Activated CD4-positive, alpha-beta T cell treated with anti-CD3 and anti-CD28 coated beads, Interleukin-2, amount 10 ng/mL, durations not matched to agents 24 days and 14 days (primary cell): ENCODE measurements around the gene STARD3. TPM values are rescaled to one million over a fixed set of nuclear protein-coding genes. Genes with fewer than 3 reads are reported as not detected.
A peak's percentile ranks its signal among the peaks of the same experiment; 100 is the strongest.

Experiments
- DNase-seq: peaks from one replicate; pipeline ENCODE4 v3.0.0; 2022
- H3K27ac Mint-ChIP-seq: one replicate; pipeline ENCODE4 v1.8.0; 2022; ENCODE audit warnings: mild to moderate bottlenecking, mixed read lengths
- H3K27me3 Mint-ChIP-seq: one replicate; pipeline ENCODE4 v1.8.0; 2022; ENCODE audit warnings: mixed read lengths
- H3K36me3 Mint-ChIP-seq: one replicate; pipeline ENCODE4 v1.8.0; 2022; ENCODE audit warnings: low read depth, mild to moderate bottlenecking, mixed read lengths
- H3K4me1 Mint-ChIP-seq: one replicate; pipeline ENCODE4 v1.8.0; 2021; ENCODE audit warnings: mixed read lengths
- H3K4me3 Mint-ChIP-seq: one replicate; pipeline ENCODE4 v1.8.0; 2022; ENCODE audit warnings: mild to moderate bottlenecking, moderate library complexity, mixed read lengths
- H3K9me3 Mint-ChIP-seq: one replicate; pipeline ENCODE4 v1.8.0; 2021; ENCODE audit warnings: mixed read lengths
- intact Hi-C: fragments of 100-400 bp; cut with micrococcal nuclease; formaldehyde crosslinking; loops from one replicate; pipeline ENCODE4 v1.15.1; 2023
- total RNA-seq: library from RNA; stranded (reverse); gene quantifications from 2 replicates; pipeline ENCODE4 v1.2.3, GENCODE V29; 2022

The STARD3 gene
- total RNA-seq, 1 donor from 2014 or later: 53.6 TPM

- peaks cover 31% of the 10 kb centered on the region for H3K27me3 Mint-ChIP-seq
- no peak for DNase-seq
- intact Hi-C loops: no loop called here
- no peak overlapping the region for H3K4me3 Mint-ChIP-seq
- H3K4me1 Mint-ChIP-seq: peaks cover 15% of the 10 kb centered on the region
- no peak overlapping the region for H3K27ac Mint-ChIP-seq
- H3K36me3 Mint-ChIP-seq: no peaks in the 10 kb centered on the region
- no peaks in the 10 kb centered on the region for H3K9me3 Mint-ChIP-seq
These were observed 5.5 kb upstream of the STARD3 start for GRCh38 chr17:39631403-39631802.

GRCh38 chr17:39632153-39632941 lies 4.6 kb upstream of the STARD3 start:
- no peak overlapping the region for H3K4me3 Mint-ChIP-seq
- intact Hi-C loops: no loop called here
- H3K36me3 Mint-ChIP-seq: no peaks in the 10 kb centered on the region
- H3K27me3 Mint-ChIP-seq: peaks cover 25% of the 10 kb centered on the region
- no peaks in the 10 kb centered on the region for H3K9me3 Mint-ChIP-seq
- peaks cover 15% of the 10 kb centered on the region for H3K4me1 Mint-ChIP-seq
- no peak overlapping the region for H3K27ac Mint-ChIP-seq
- no peak for DNase-seq

GRCh38 chr17:39633570-39634183 lies 3.3 kb upstream of the STARD3 start:
- no peaks in the 10 kb centered on the region for H3K9me3 Mint-ChIP-seq

GRCh38 chr17:39634384-39634871 lies 2.5 kb upstream of the STARD3 start:
- H3K27ac Mint-ChIP-seq: no peak overlapping the region
- H3K4me1 Mint-ChIP-seq: peaks cover 33% of the 10 kb centered on the region
- DNase-seq: peak; percentile 79
- H3K4me3 Mint-ChIP-seq: no peak overlapping the region
- peaks cover 1% of the 10 kb centered on the region for H3K36me3 Mint-ChIP-seq
- intact Hi-C loops: loop anchor here (1.0 kb wide), 1 partner anchor 12 kb away; no protein-coding TSS in a partner anchor
- H3K27me3 Mint-ChIP-seq: peaks cover 15% of the 10 kb centered on the region
- H3K9me3 Mint-ChIP-seq: no peaks in the 10 kb centered on the region

More at GRCh38 chr17:39633570-39634183, 3.3 kb upstream of the STARD3 start:
- Mint-ChIP-seq H3K27ac (no peak overlapping the region), H3K36me3 (no peaks in the 10 kb centered on the region), H3K4me3 (no peak overlapping the region), H3K4me1 (peaks cover 26% of the 10 kb centered on the region), H3K27me3 (peaks cover 16% of the 10 kb centered on the region)
- intact Hi-C loops: loop anchor here (1.0 kb wide), 1 partner anchor 11 kb away; no protein-coding TSS in a partner anchor
- no peak for DNase-seq

GRCh38 chr17:39635614-39636176 lies 1.2 kb upstream of the STARD3 start:
- Mint-ChIP-seq H3K4me1 (peaks cover 40% of the 10 kb centered on the region), H3K4me3 (peak overlapping the region; percentile 90)

GRCh38 chr17:39636587-39636926 lies 387 bp upstream of the STARD3 start:
- peaks cover 3% of the 10 kb centered on the region for H3K36me3 Mint-ChIP-seq
- H3K27me3 Mint-ChIP-seq: peaks cover 5% of the 10 kb centered on the region
- peak overlapping the region; percentile 79 for H3K27ac Mint-ChIP-seq
- H3K4me3 Mint-ChIP-seq: peak overlapping the region; percentile 90
- H3K9me3 Mint-ChIP-seq: no peaks in the 10 kb centered on the region
- DNase-seq: no peak
- intact Hi-C loops: loop anchor here (2.0 to 5.0 kb wide), 2 partner anchors 50 to 291 kb away; partner anchors contain the start of genes LRRC3C and ORMDL3
- H3K4me1 Mint-ChIP-seq: peaks cover 37% of the 10 kb centered on the region

More at GRCh38 chr17:39635614-39636176, 1.2 kb upstream of the STARD3 start:
- no peak for DNase-seq
- Mint-ChIP-seq H3K36me3 (peaks cover 3% of the 10 kb centered on the region), H3K9me3 (no peaks in the 10 kb centered on the region), H3K27ac (peak overlapping the region; percentile 39), H3K27me3 (peaks cover 12% of the 10 kb centered on the region)
- intact Hi-C loops: loop anchor here (2.0 to 5.0 kb wide), 2 partner anchors 51 to 292 kb away; partner anchors contain the start of genes LRRC3C and ORMDL3

GRCh38 chr17:39638317-39638716 lies 1.4 kb downstream of the STARD3 start:
- intact Hi-C loops: loop anchor here (5.0 kb wide), 1 partner anchor 289 kb away; the partner anchor contains the start of genes LRRC3C and ORMDL3
- DNase-seq: no peak
- Mint-ChIP-seq H3K4me1 (peaks cover 45% of the 10 kb centered on the region), H3K27ac (no peak overlapping the region), H3K36me3 (peaks cover 3% of the 10 kb centered on the region), H3K4me3 (peak overlapping the region; percentile 90), H3K9me3 (no peaks in the 10 kb centered on the region), H3K27me3 (no peaks in the 10 kb centered on the region)

- Mint-ChIP-seq H3K27ac (no peak overlapping the region), H3K27me3 (no peaks in the 10 kb centered on the region), H3K36me3 (peaks cover 3% of the 10 kb centered on the region), H3K4me3 (peak overlapping the region; percentile 39), H3K4me1 (peaks cover 50% of the 10 kb centered on the region), H3K9me3 (no peaks in the 10 kb centered on the region)
- intact Hi-C loops: loop anchor here (5.0 kb wide), 1 partner anchor 288 kb away; the partner anchor contains the start of genes LRRC3C and ORMDL3
- no peak for DNase-seq
These were observed 2.1 kb downstream of the STARD3 start for GRCh38 chr17:39639043-39639442.

- no peak overlapping the region for H3K27ac Mint-ChIP-seq
- no peak for DNase-seq
- intact Hi-C loops: loop anchor here (5.0 kb wide), 1 partner anchor 287 kb away; the partner anchor contains the start of genes LRRC3C and ORMDL3
- H3K27me3 Mint-ChIP-seq: no peaks in the 10 kb centered on the region
- H3K36me3 Mint-ChIP-seq: peaks cover 3% of the 10 kb centered on the region
- peaks cover 50% of the 10 kb centered on the region for H3K4me1 Mint-ChIP-seq
- H3K9me3 Mint-ChIP-seq: no peaks in the 10 kb centered on the region
- H3K4me3 Mint-ChIP-seq: peak overlapping the region; percentile 39
These were observed 2.9 kb downstream of the STARD3 start for GRCh38 chr17:39639566-39640458.

- Mint-ChIP-seq H3K4me3 (no peak overlapping the region), H3K9me3 (no peaks in the 10 kb centered on the region), H3K27ac (no peak overlapping the region), H3K36me3 (peaks cover 3% of the 10 kb centered on the region), H3K4me1 (peaks cover 53% of the 10 kb centered on the region), H3K27me3 (no peaks in the 10 kb centered on the region)
- no peak for DNase-seq
- intact Hi-C loops: no loop called here
These were observed 3.7 kb downstream of the STARD3 start for GRCh38 chr17:39640591-39641031.

- Mint-ChIP-seq H3K9me3 (no peaks in the 10 kb centered on the region), H3K27me3 (no peaks in the 10 kb centered on the region), H3K4me3 (no peak overlapping the region), H3K4me1 (peaks cover 51% of the 10 kb centered on the region), H3K27ac (no peak overlapping the region), H3K36me3 (peaks cover 3% of the 10 kb centered on the region)
- intact Hi-C loops: no loop called here
- no peak for DNase-seq
These were observed 4.2 kb downstream of the STARD3 start for GRCh38 chr17:39641097-39641496.

GRCh38 chr17:39641883-39642282 lies 4.9 kb downstream of the STARD3 start:
- Mint-ChIP-seq H3K4me3 (no peak overlapping the region), H3K27me3 (no peaks in the 10 kb centered on the region), H3K36me3 (peaks cover 3% of the 10 kb centered on the region), H3K9me3 (no peaks in the 10 kb centered on the region), H3K4me1 (peaks cover 51% of the 10 kb centered on the region), H3K27ac (no peak overlapping the region)
- intact Hi-C loops: no loop called here
- no peak for DNase-seq
